Measurements from ENCODE around the gene SPEM2.

The SPEM2 gene

DNA sequence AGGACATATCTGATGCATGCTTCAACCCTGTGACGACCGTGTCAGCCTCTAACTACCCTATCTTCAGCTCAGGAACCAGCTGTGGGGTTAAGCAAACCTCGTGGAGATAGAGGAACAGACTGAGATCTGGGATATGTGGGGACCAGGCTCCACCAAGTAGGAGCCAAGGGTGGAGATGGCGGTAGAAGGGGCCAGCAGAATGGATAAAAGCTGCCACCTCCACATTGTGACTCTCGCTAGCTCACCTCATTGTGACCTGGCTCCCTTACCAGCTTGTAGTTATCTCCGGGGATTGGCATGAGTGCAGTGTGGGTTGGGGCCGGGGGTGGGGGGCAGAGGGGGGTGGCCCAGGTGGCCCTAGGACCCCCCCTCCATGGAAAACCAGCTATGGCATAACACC is at the start of gene SPEM2:
TSS of gene SPEM2 (plus strand) at position 301 of the 400 bp plus-strand sequence. CDS start at position 374, 73 bp downstream.
- no peak for DNase-seq (ENCODE audit: low read depth)

DNA sequence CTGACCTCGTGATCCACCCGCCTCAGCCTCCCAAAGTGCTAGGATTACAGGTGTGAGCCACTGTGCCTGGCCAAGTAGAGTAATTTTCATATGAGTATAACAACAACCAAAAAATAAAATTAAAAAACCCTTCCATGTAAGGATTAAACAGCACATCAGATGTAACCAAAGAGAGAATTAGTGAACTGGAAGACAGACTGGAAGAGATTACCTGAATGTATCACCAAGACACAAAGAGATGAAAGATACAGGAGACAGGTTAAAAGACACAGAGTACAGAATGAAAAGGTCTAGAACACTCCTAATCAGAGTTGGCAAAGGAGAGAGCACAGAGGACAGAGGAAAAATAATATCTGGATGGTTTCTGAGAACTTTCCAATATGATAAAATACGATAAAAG is 46.3 kb upstream of the SPEM2 start:
- no peak for DNase-seq (ENCODE audit: low read depth)

DNA sequence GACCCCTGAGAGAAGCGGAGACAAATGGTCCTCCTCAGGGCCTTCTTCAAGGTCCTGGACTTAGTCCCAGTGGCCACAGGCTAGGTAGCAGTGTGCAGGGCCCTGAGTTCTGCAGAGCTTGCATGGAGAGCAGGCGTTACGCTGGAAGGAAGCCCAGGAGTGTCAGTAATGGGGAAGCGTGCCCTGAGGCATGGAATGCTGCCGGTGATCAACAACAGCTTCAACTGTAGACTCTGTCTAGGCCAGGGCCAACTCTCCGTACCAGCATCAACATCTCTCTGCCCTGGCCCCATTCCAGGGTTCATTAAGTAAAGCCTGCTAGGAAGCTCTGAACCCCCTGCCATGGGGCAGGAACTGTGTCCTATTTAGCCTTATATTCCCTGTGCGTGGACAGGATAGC is 45.1 kb upstream of the SPEM2 start:
- DNase-seq (ENCODE audit: low read depth) = no peak

DNA sequence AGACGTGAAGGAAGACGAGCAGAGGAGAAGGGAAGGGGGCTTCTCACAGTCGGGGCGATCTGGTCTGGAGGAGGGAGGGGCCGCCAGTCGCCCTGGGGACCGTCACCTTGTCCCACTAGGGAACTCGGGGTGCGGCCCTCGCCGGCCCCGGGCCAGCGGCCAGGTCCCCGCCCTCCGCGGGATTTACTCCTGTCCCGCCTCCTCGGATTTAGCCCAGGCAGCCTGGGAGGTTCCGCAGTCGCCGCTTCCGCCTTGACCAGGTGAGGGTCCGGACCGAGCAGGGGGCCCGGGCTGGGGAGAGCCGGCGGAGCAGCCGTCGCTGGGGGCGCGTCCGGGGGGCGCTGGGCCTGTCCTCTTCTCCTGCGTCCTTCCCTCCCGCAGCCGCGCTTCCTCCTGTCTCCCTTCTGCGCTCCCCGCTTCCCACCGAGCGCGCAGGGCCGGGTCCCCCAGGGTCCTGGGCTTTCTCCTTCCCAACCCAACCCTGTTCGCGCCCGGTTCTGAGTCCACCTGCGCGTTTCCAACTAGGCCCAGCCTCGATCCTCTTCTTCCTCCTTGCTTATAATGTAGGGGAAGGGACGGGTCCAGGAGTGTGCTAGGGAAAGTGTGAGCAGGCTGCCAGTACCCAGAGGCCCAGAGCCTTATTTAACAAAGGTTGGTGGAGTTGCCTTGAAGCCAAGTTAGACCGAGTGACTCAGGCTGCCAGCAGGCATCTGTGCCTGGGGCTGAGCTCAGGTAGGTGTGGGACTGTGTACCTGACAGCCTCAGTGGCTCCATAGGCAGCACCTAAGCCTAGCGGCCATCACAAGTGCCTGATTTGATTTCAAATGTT is 44.3 kb upstream of the SPEM2 start, which contains the start of gene TNK1:
TSS of gene TNK1 (plus strand) at position 235 of the 829 bp plus-strand sequence. CDS start 1,838 bp downstream, outside the sequence.
- DNase-seq (ENCODE audit: low read depth) = no peak

DNA sequence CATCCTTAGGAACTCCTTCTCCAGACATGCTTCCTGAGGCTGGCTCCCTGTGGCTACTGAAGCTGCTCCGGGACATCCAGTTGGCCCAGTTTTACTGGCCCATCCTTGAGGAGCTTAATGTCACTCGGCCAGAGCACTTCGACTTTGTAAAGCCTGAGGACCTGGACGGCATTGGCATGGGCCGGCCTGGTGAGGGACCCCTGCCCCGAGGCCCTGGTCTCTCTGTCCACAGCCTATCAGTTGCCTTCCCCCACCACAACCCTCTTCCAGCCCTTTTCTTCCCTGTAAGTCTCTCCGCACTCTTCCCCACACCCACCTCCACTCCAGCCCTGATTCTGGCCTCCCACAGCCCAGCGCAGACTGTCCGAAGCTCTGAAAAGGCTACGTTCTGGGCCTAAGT is 42.5 kb upstream of the SPEM2 start:
- DNase-seq (ENCODE audit: low read depth) = no peak

DNA sequence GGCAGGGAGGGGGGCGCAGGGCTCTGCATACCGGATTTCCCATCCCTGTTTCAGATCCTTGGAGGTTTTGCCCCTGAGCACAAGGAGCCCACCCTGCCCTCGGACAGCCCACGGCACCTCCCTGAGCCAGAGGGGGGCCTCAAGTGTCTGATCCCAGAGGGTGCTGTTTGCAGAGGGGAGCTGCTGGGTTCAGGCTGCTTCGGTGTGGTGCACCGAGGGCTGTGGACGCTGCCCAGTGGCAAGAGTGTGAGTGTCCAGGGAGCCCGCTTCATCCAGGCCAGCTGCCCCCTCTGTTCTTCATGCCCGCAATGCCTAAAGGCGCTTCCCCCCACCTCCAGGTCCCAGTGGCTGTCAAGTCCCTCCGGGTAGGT is 42.1 kb upstream of the SPEM2 start:
- no peak for DNase-seq (ENCODE audit: low read depth)

DNA sequence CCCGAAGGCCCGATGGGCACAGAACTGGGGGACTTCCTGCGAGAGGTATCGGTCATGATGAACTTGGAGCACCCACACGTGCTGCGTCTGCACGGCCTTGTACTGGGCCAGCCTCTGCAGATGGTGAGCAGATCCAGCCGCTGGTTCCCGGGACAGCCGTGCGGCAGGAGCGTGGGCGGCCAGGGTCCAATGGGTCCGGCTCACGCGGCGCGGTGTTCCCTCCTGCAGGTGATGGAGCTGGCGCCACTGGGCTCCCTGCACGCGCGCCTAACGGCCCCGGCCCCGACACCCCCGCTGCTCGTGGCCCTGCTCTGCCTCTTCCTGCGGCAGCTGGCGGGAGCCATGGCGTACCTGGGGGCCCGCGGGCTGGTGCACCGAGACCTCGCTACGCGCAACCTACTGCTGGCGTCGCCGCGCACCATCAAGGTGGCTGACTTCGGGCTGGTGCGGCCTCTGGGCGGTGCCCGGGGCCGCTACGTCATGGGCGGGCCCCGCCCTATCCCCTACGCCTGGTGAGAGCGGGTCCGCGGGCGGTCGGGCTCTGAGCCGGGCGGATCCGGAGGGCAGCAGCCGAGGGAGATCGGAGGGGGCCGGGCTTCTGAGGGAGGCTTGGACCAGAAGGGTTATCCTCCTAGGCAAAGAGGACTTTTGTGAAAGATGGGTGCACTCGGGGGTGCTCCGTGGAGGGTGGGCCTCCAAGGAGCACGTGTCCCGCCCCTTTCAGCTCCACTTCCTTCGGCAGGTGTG is 41.5 kb upstream of the SPEM2 start:
- no peak for DNase-seq (ENCODE audit: low read depth)

DNA sequence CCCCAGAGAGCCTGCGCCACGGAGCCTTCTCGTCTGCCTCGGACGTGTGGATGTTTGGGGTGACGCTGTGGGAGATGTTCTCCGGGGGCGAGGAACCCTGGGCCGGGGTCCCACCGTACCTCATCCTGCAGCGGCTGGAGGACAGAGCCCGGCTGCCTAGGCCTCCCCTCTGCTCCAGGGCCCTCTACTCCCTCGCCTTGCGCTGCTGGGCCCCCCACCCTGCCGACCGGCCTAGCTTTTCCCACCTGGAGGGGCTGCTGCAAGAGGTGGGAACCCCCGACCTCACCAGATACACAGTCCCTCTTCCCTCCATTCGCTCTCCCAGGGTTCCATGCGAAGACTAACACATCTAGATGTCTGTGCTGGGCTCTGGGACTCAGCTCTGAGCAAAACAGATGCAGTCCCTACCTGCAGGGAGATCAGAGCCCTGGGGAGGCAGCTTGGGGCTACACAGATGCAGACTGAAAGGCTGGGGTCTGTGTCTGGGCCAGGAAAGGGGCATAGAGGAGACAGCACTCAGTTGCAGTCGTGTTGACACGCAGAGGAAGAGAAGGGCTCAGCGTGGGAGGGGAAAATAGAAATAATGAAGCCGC is 40.8 kb upstream of the SPEM2 start:
- no peak for DNase-seq (ENCODE audit: low read depth)

DNA sequence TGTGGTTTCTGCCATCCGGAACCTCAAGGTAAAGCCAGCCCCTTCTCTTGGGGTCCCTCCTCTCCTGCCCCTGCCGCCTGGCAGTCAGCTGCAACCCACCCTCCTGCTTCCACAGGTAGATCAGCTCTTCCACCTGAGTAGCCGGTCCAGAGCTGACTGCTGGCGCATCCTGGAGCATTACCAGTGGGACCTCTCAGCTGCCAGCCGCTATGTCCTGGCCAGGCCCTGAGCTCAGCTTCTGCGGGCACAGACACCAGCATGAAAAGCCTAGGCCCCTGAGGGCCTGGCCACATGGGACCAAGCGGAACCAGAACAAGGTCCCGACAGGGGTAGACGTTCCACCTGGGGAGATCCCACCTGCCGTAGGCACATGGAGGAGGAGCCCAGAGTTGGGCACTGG is 36.6 kb upstream of the SPEM2 start:
- no peak for DNase-seq (ENCODE audit: low read depth)

DNA sequence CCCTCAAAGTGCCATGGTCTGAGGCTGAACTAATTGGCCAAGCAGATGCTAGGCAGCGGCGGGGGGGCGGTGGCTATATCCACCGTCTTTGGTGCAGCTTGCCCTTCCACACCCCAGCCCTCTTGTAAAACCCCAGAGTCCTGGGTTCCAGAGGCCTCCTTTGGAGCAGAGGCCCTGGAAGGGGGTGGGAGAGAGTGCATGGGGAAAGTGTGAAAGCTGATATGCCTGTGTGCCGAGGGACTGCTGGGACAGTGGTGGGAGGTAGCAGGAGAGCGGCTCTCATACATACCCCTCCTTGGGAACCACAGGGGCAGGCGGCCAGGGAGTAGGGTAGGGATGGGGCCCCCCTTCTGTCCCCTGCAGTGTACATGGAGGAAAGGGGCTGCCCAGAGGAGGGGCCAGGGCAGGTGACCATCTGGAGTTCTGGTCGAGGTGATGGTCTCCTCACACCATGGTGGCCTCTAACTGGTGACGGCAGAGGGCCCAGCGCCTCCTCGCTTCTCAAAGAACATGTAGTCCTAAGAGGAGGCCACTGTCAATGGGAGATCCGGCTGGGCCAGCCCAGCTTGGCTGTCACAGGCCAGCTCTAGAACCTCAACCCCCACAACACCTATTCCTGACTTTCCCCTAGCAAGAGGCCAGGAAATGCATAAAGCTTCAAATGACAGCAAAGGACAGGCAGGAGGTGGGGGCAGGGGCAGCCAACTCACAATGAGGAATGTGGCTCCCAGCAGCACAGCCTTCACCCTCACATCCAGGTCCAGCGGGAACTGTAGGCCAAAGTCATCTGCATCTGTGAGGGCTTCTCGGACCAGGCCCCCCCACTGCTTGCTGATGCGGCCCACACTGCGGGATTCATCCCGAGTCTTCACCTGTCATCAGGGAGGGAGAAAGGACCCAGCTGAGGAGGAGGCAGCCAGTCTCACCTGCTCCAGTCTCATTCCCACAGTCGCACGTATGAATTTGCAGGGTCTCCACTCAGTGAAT is 35.2 kb upstream of the SPEM2 start:
- DNase-seq (ENCODE audit: low read depth) = no peak

DNA sequence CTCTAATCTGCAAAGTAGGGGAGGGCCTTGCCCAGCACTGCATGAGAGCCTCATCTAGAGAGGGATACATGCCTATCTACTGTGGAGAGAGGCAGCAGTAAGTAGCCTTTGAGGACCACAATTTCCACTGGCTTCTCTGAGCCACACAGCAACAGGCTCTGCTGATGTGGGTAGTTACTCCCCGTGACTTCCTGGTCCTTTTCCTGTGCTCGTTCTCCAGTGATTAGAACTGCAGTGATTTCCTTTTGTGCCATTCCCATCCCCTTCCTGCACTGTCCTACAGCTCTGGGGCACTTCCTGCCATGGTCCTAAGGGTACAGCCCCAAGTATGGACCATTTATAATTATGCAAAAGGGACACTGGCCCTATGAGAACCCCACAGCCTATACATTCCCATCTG is 34.1 kb upstream of the SPEM2 start:
- DNase-seq (ENCODE audit: low read depth) = no peak

DNA sequence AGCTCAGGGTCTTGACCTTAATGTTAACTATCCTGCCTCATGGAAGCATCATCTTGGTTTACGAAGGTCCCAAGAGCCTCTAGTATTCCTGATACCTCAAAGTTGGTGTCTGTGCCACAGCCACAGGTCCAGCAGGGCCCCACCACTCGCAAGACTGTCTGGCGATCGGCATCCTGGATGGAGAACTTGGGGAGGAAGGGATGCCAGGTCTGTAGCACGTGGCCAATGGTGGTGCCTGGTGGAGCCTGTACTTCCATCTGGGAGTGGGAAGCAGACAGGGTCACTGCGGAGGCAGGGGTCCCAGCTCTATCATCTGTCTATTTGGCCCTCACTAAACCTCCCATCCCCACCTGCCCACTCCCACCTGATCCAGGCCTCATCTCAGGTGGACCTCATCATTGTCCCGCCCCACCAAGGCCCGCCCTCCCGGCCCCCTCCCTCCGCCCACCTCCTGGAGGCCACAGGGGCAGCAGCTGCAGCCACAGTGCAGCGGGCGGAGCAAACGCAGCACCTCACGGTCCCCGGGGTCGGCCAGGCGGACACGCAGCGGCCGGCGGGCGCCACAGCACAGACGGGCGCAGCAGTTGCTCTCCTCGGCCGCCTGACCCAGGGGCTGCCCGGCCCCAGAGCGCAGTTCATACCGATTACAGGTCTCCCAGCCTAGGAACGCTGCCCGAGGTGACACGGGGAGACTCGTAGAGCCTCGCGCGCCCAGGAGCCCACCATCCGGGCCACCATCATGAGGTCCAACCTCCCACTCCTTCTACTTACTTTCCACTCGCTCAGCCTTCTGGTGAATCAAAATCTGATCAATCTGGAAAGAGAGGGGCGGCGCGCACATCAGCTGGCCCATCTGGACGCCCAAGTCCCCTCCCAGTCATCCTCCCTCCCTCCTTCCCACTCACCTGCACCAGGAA is 32.5 kb upstream of the SPEM2 start:
- no peak for DNase-seq (ENCODE audit: low read depth)

DNA sequence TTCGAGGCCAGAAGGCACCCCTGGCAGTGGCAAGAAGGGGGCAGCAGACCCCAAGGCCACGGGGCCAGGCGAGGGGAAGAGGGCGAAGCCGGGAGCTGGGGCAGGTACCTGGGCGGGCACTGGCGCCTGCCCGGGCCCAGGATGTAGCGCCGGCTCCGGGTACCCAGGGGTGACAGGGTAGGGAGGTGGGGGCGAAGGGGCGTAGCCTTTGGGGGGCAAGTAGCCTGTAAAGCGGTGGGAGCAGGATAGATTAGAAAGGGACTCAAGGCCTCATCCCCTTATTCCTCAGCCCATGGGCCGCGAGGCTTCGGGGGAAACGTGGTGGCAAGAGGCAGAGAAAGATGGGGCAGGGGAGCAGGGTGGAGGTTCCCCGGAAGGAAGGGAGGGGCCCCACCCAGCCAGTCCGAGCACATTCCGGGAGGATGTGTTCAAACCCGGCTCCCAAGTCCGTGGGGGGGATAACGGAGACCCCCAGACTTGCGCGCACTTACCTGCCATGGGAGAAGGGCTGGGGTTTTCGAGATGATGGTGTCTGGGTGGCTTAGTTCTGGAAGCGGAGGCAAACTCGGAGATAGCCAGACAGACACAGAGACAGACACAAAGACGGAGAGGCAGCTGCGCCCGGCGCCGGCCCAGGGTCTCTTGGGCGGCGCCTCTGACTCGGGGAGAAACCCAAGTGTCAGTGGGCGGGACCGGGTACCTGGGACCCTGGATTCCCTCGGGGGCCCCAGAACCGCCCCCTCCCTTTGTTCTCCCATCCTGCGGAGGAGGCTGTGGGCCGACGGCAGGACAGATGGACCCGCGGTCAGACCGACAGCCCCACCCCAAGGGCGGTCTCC is 31.6 kb upstream of the SPEM2 start:
- DNase-seq (ENCODE audit: low read depth) = peak; percentile 8

DNA sequence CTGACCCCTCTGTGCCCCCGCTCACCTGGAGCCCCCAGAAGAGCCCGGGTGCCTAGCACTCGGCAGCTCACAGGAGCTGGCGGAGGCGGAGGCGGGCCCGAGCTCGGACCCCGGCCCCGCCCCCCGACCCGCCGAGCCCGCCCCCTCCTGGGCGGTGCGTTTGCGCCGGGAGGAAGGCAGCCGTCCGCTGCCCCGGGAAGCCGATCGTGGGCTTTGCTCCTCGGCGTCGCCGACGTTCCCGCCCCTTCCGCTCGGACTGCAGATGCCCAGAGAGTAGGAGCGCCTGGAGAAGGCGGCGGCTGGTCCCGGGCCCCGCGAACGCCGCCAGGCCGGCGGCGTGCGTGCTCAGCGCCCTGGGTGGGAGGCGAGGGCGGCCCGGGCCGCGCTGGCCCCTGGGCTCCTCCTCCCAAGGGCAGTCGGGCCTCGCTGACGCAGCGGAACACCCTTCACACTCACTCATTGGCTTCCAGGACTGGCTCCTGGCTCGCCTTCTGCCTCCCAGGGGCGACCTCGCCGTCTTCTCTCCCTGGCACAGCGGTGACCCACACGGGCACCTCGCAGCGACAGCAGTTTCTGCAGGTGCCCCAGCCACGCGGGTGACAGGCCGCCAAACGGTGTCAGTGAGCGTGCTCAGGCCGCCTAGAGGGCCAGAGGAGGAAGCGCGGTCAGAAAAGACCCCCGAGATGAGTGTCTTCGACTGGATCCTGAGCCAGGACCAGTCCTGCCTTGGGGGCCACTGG is 30.8 kb upstream of the SPEM2 start, which contains the start of gene PLSCR3:
TSS of gene PLSCR3 (minus strand) at position 74 of the 740 bp plus-strand sequence. CDS start 415 bp downstream, outside the sequence.
- DNase-seq (ENCODE audit: low read depth) = peak; percentile 63

DNA sequence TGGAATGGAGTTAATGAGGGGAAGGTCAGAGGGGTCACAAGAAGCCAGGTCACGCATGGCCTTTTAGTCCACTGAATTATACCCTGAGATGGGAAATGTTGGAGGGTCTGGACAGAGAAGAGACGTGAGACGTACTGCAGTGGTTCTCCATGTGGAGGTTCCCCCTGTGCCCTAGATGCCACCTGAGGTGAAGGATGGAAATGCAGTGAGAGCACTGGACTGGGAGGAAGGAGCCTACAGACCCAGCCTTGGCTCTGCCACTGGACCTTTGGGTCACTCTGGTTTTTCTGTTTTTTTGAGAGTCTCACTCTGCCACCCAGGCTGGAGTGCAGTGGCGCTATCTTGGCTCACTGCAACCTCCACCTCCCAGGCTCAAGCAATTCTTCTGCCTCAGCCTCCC is 29.3 kb upstream of the SPEM2 start:
- DNase-seq (ENCODE audit: low read depth) = no peak

DNA sequence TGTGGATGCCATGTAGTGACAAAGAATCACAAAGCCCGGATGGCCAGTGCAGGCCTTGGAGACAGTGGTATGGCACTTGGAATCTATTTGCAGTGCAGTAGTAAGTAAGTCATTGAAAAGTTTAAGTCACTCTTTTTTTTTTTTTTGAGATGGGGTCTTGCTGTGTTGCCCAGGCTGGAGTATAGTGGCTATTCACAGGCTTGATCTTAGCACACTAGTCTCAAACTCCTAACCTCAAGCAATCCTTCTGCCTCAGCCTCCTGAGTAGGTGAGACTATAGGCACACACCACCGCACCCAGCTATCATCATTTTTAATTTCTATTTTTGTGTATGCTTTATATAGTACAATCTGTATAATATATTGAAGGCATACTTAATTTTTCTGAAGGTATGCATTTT is 26.8 kb upstream of the SPEM2 start:
- DNase-seq (ENCODE audit: low read depth) = no peak

DNA sequence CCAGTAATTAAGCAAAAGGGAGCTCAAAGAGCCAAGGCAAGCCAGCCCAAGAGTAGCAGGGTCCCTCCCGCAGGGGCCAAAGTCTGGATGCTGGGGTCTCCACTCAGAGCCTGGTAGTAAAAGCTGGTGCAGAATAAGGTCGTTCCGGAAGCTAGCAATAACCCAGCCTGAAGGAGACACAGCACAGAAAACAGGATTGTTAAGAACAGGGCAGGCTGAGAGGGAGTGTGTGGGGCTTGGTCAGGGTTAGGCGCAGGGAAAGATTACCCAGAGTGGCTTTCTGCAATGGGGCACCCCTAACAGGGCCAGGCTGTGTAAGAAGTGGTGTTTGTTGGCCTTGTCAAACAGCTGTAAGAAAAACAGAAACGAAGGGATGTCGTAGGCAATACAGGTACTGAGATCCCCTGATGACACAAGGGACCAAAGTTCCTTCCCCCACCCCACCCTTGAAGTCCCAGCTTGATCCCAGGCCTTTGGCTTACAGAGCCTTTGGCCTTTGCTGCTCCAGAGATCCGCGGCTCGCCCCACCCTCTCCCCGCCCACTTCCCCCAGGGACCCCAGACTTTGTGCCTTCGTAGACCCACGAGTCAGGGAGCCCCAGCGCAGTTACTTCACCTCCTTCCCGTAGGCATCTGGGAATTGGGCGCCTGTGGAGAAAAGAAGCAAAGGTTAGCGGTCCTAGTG is 22.2 kb upstream of the SPEM2 start:
- no peak for DNase-seq (ENCODE audit: low read depth)

DNA sequence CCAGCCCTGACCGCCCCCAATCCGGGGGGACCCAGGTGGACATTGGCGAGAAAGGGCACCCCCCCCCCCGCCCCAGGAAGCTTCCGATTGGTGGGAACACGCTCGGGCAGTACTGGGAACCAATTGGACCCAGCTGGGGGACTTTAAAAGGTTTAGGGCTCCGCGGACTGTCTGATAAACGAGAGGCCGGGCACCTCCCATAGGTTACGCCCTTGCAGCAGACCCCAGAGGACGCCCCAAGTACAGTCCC is 21.8 kb upstream of the SPEM2 start:
- DNase-seq (ENCODE audit: low read depth) = no peak

Measured in CMK (cell line).